Uterus (tissue), 2 donors: ENCODE results near the gene PDE4B.

ENCODE experiments used
- CTCF ChIP-seq, 4 experiments: fragments of 200-600 bp in 2 of 4; fragments of 450-650 bp in 2 of 4; sonication (generic) in 2 of 4; IDR thresholded peaks; one replicate each; pipeline ENCODE4 v1.5.1; 2016 to 2019; ENCODE audit warnings: antibody characterized with exemption in 4 of 4, mild to moderate bottlenecking in 2 of 4, moderate library complexity in 1 of 4
- POLR2A ChIP-seq, 2 donors: fragments of 450-650 bp; IDR thresholded peaks; one replicate each; pipeline ENCODE4 v1.6.1; 2016; ENCODE audit warnings: antibody characterized with exemption in 2 of 2, mild to moderate bottlenecking in 1 of 2, moderate library complexity in 1 of 2

GRCh38 chr1:66320231-66320630 lies 527.5 kb downstream of the PDE4B start:
- no peak for TF ChIP-seq CTCF (IDR thresholded peaks at IDR 0.05)
- TF ChIP-seq POLR2A (IDR thresholded peaks at IDR 0.05), result no peak
